Astrocyte (in vitro differentiated cells and primary cell): ENCODE results near the gene DCST1. TPM values are rescaled to one million over a fixed set of nuclear protein-coding genes. Genes with fewer than 3 reads are reported as not detected.
A peak's percentile ranks its signal among the peaks of the same experiment; 100 is the strongest.

Experiments
- DNase-seq: peaks from one replicate; pipeline ENCODE4 v3.0.0-alpha.2; 2010; ENCODE audit warnings: low read depth
- FAIRE-seq: peaks from 2 replicates; lab custom pipeline; 2011; peaks lifted over from hg19 to GRCh38; lab: Jason Lieb, UNC
- H2AFZ ChIP-seq: 2 replicates; pipeline ENCODE4 v1.6.0; 2012; ENCODE audit warnings: low read depth, low read length, inconsistent platforms
- H3K27ac ChIP-seq: 2 replicates; pipeline ENCODE4 v1.5.1; 2011; ENCODE audit warnings: low read depth, low read length, inconsistent platforms
- H3K27me3 ChIP-seq: 2 replicates; pipeline ENCODE4 v1.6.0; 2011; ENCODE audit warnings: low read length, inconsistent platforms; ENCODE audit not compliant: insufficient read depth
- H3K36me3 ChIP-seq: 2 replicates; pipeline ENCODE4 v1.5.1; 2011; ENCODE audit warnings: low read length, inconsistent platforms; ENCODE audit not compliant: insufficient read depth
- H3K4me1 ChIP-seq: 2 replicates; pipeline ENCODE4 v1.5.1; 2011; ENCODE audit warnings: low read length, inconsistent platforms; ENCODE audit not compliant: insufficient read depth
- H3K4me2 ChIP-seq: 2 replicates; pipeline ENCODE4 v1.6.0; 2012; ENCODE audit warnings: low read length, inconsistent platforms
- H3K4me3 ChIP-seq: 2 replicates; pipeline ENCODE4 v1.5.1; 2011; ENCODE audit warnings: low read depth, mild to moderate bottlenecking, low read length, inconsistent platforms; ENCODE audit not compliant: insufficient read depth
- H3K79me2 ChIP-seq: 2 replicates; pipeline ENCODE4 v1.6.0; 2012; ENCODE audit warnings: mild to moderate bottlenecking, low read length, inconsistent platforms; ENCODE audit not compliant: insufficient read depth
- H3K9ac ChIP-seq: 2 replicates; pipeline ENCODE4 v1.6.0; 2012; ENCODE audit warnings: mild to moderate bottlenecking, low read length, inconsistent platforms
- H3K9me3 ChIP-seq: 2 replicates; pipeline ENCODE4 v1.5.1; 2012; ENCODE audit warnings: low read depth, mild to moderate bottlenecking, low read length, inconsistent platforms; ENCODE audit not compliant: insufficient read depth
- H4K20me1 ChIP-seq: 2 replicates; pipeline ENCODE4 v1.6.0; 2012; ENCODE audit warnings: low read length, inconsistent platforms; ENCODE audit not compliant: insufficient read depth
- H3K27ac Mint-ChIP-seq: one replicate; pipeline ENCODE4 v1.8.0; 2021; ENCODE audit warnings: mild to moderate bottlenecking, mixed read lengths; ENCODE audit not compliant: unreplicated experiment
- H3K27me3 Mint-ChIP-seq: one replicate; pipeline ENCODE4 v1.8.0; 2021; ENCODE audit warnings: low read depth, mixed read lengths; ENCODE audit not compliant: unreplicated experiment
- H3K36me3 Mint-ChIP-seq: one replicate; pipeline ENCODE4 v1.8.0; 2021; ENCODE audit warnings: low read depth, mixed read lengths; ENCODE audit not compliant: unreplicated experiment
- H3K4me1 Mint-ChIP-seq: one replicate; pipeline ENCODE4 v1.8.0; 2021; ENCODE audit warnings: low read depth, mixed read lengths; ENCODE audit not compliant: unreplicated experiment
- H3K4me3 Mint-ChIP-seq: one replicate; pipeline ENCODE4 v1.8.0; 2021; ENCODE audit warnings: mild to moderate bottlenecking, moderate library complexity, mixed read lengths; ENCODE audit not compliant: unreplicated experiment
- H3K9me3 Mint-ChIP-seq: one replicate; pipeline ENCODE4 v1.8.0; 2021; ENCODE audit warnings: mild to moderate bottlenecking, mixed read lengths; ENCODE audit not compliant: unreplicated experiment
- CTCF ChIP-seq: IDR thresholded peaks from 2 replicates; pipeline ENCODE4 v1.5.1; 2011; ENCODE audit warnings: low read depth, mild to moderate bottlenecking, inconsistent platforms, low read length, moderate library complexity; ENCODE audit not compliant: insufficient read depth
- EZH2 ChIP-seq: IDR thresholded peaks from 2 replicates; pipeline ENCODE4 v1.6.1; 2012; ENCODE audit warnings: mild to moderate bottlenecking, low read length, inconsistent platforms; ENCODE audit not compliant: insufficient read depth
- total RNA-seq: library from RNA; stranded (reverse); gene quantifications from 2 replicates; pipeline ENCODE4 v1.2.1, GENCODE V29; 2021

Gene DCST1
- total RNA-seq, 1 donor from 2014 or later, result not detected

GRCh38 chr1:155086128-155086741 is 52.6 kb downstream of the DCST1 start:
- H3K27ac ChIP-seq, result no peak overlapping the region
- no peak for DNase-seq

GRCh38 chr1:155086856-155087535 is 53.4 kb downstream of the DCST1 start:
- H3K9me3 ChIP-seq, result no peaks in the 10 kb centered on the region
- H3K4me1 ChIP-seq, result peaks cover 15% of the 10 kb centered on the region
- Mint-ChIP-seq H3K27me3 (peaks cover 28% of the 10 kb centered on the region), H3K4me1 (peaks cover 2% of the 10 kb centered on the region), H3K4me3 (peak overlapping the region; percentile 62), H3K36me3 (peaks cover 2% of the 10 kb centered on the region), H3K27ac (peak overlapping the region; percentile 66), H3K9me3 (no peaks in the 10 kb centered on the region)
- no peak for DNase-seq
- H3K4me3 ChIP-seq, result no peak overlapping the region
- no peak overlapping the region for H3K27ac ChIP-seq
- no peak overlapping the region for H3K9ac ChIP-seq
- no peak for FAIRE-seq
- no peaks in the 10 kb centered on the region for H3K79me2 ChIP-seq
- H4K20me1 ChIP-seq, result peaks cover 5% of the 10 kb centered on the region
- no peak overlapping the region for H3K4me2 ChIP-seq
- H3K27me3 ChIP-seq, result peaks cover 16% of the 10 kb centered on the region
- TF ChIP-seq EZH2, result no peak
- TF ChIP-seq CTCF, result no peak
- no peak overlapping the region for H2AFZ ChIP-seq
- H3K36me3 ChIP-seq, result no peaks in the 10 kb centered on the region

More at GRCh38 chr1:155086128-155086741, 52.6 kb downstream of the DCST1 start:
- Mint-ChIP-seq H3K4me1 (peaks cover 7% of the 10 kb centered on the region), H3K9me3 (no peaks in the 10 kb centered on the region), H3K27ac (no peak overlapping the region), H3K36me3 (peaks cover 2% of the 10 kb centered on the region), H3K4me3 (no peak overlapping the region), H3K27me3 (peaks cover 31% of the 10 kb centered on the region)
- Histone ChIP-seq H3K27me3 (peaks cover 22% of the 10 kb centered on the region), H3K4me3 (no peak overlapping the region), H4K20me1 (peaks cover 9% of the 10 kb centered on the region), H3K79me2 (no peaks in the 10 kb centered on the region), H3K36me3 (no peaks in the 10 kb centered on the region), H2AFZ (no peak overlapping the region), H3K9me3 (no peaks in the 10 kb centered on the region), H3K9ac (no peak overlapping the region), H3K4me2 (peak overlapping the region; percentile 93), H3K4me1 (peaks cover 15% of the 10 kb centered on the region)
- TF ChIP-seq CTCF, result peak; percentile 57
- TF ChIP-seq EZH2, result no peak
- FAIRE-seq, result no peak
